H9 (cell line): ENCODE data around the gene PSMB9. TPM values are rescaled to one million over a fixed set of nuclear protein-coding genes. Genes with fewer than 3 reads are reported as not detected.

Experiments
- DNase-seq: peaks from one replicate; pipeline ENCODE4 v3.0.0-alpha.2; 2017
- H2AFZ ChIP-seq: one replicate; pipeline ENCODE4 v1.6.1; 2013; ENCODE audit warnings: mild to moderate bottlenecking, low read length, control low read depth, moderate library complexity
- H2AK5ac ChIP-seq: 2 replicates; pipeline ENCODE4 v1.6.1; 2013; ENCODE audit warnings: low read length, control low read depth, mixed read lengths; ENCODE audit not compliant: insufficient read length
- H2BK120ac ChIP-seq: one replicate; pipeline ENCODE4 v1.6.1; 2013; ENCODE audit warnings: low read depth, mild to moderate bottlenecking, low read length, control low read depth, inconsistent platforms; ENCODE audit not compliant: poor library complexity, severe bottlenecking
- H2BK12ac ChIP-seq: 2 replicates; pipeline ENCODE4 v1.6.1; 2013; ENCODE audit warnings: low read length, control low read depth, mixed read lengths, low read depth; ENCODE audit not compliant: insufficient read length
- H2BK15ac ChIP-seq: 2 replicates; pipeline ENCODE4 v1.6.1; 2013; ENCODE audit warnings: low read depth, low read length, control low read depth
- H2BK20ac ChIP-seq: one replicate; pipeline ENCODE4 v1.6.1; 2013; ENCODE audit warnings: low read depth, mild to moderate bottlenecking, low read length, control low read depth, inconsistent platforms; ENCODE audit not compliant: poor library complexity, severe bottlenecking
- H2BK5ac ChIP-seq: 2 replicates; pipeline ENCODE4 v1.6.1; 2013; ENCODE audit warnings: low read length, control low read depth, mixed read lengths; ENCODE audit not compliant: insufficient read length
- H3K14ac ChIP-seq: 2 replicates; pipeline ENCODE4 v1.6.1; 2013; ENCODE audit warnings: low read length, control low read depth; ENCODE audit not compliant: insufficient read depth
- H3K18ac ChIP-seq: 2 replicates; pipeline ENCODE4 v1.6.1; 2013; ENCODE audit warnings: low read depth, mild to moderate bottlenecking, mixed read lengths, low read length, control low read depth; ENCODE audit not compliant: insufficient read length
- H3K23ac ChIP-seq: 2 replicates; pipeline ENCODE4 v1.6.1; 2013; ENCODE audit warnings: low read length, control low read depth, mixed read lengths, low read depth; ENCODE audit not compliant: insufficient read length
- H3K23me2 ChIP-seq: 2 replicates; pipeline ENCODE4 v1.6.1; 2013; ENCODE audit warnings: low read depth, mild to moderate bottlenecking, mixed read lengths, low read length, control low read depth; ENCODE audit not compliant: insufficient read length, poor library complexity, severe bottlenecking
- H3K27ac ChIP-seq: 2 replicates; pipeline ENCODE4 v1.5.1; 2013; ENCODE audit warnings: low read length, control low read depth, mixed read lengths, low read depth; ENCODE audit not compliant: insufficient read length
- H3K27me3 ChIP-seq: 2 replicates; pipeline ENCODE4 v1.6.1; 2013; ENCODE audit warnings: low read length, control low read depth, inconsistent platforms; ENCODE audit not compliant: insufficient read depth
- H3K4ac ChIP-seq: 2 replicates; pipeline ENCODE4 v1.6.1; 2013; ENCODE audit warnings: low read depth, mild to moderate bottlenecking, control low read depth, inconsistent platforms, low read length, moderate library complexity
- H3K4me1 ChIP-seq: 2 replicates; pipeline ENCODE4 v1.6.1; 2013; ENCODE audit warnings: low read length, control low read depth, inconsistent platforms; ENCODE audit not compliant: insufficient read depth
- H3K4me2 ChIP-seq: 2 replicates; pipeline ENCODE4 v1.6.1; 2013; ENCODE audit warnings: low read length, control low read depth, mixed read lengths; ENCODE audit not compliant: insufficient read length, insufficient read depth
- H3K56ac ChIP-seq: 2 replicates; pipeline ENCODE4 v1.6.1; 2013; ENCODE audit warnings: low read depth, mild to moderate bottlenecking, mixed read lengths, low read length, control low read depth; ENCODE audit not compliant: insufficient read length
- H3K79me1 ChIP-seq: 2 replicates; pipeline ENCODE4 v1.6.1; 2013; ENCODE audit warnings: low read depth, mild to moderate bottlenecking, moderate library complexity, low read length, control low read depth, inconsistent platforms; ENCODE audit not compliant: insufficient read depth, poor library complexity, severe bottlenecking
- H3K79me2 ChIP-seq: 2 replicates; pipeline ENCODE4 v1.6.1; 2013; ENCODE audit warnings: low read length, control low read depth, inconsistent platforms; ENCODE audit not compliant: insufficient read depth
- H3K9ac ChIP-seq: 2 replicates; pipeline ENCODE4 v1.6.1; 2013; ENCODE audit warnings: low read length, control low read depth, mixed read lengths; ENCODE audit not compliant: insufficient read length; ENCODE audit errors: extremely low read depth
- H3K9me3 ChIP-seq: one replicate; pipeline ENCODE4 v1.6.1; 2013; ENCODE audit warnings: low read depth, low read length, inconsistent platforms; ENCODE audit not compliant: control insufficient read depth
- H3T11ph ChIP-seq: one replicate; pipeline ENCODE4 v1.6.1; 2013; ENCODE audit warnings: mild to moderate bottlenecking, low read length, control low read depth, inconsistent platforms
- H4K20me1 ChIP-seq: one replicate; pipeline ENCODE4 v1.6.1; 2013; ENCODE audit not compliant: control insufficient read depth, insufficient read length, insufficient read depth
- H4K5ac ChIP-seq: 2 replicates; pipeline ENCODE4 v1.6.1; 2013; ENCODE audit warnings: low read depth, mild to moderate bottlenecking, mixed read lengths, low read length, control low read depth; ENCODE audit not compliant: insufficient read length
- H4K8ac ChIP-seq: replicated peaks from 2 replicates; pipeline ENCODE4 v1.6.1; 2013; ENCODE audit warnings: low read length, control low read depth, mixed read lengths, low read depth; ENCODE audit not compliant: insufficient read length
- H4K91ac ChIP-seq: 2 replicates; pipeline ENCODE4 v1.6.1; 2013; ENCODE audit warnings: low read depth, mild to moderate bottlenecking, moderate library complexity, mixed read lengths, low read length, control low read depth; ENCODE audit not compliant: insufficient read length
- H3K27ac Mint-ChIP-seq, 3 experiments: 2 replicates in 2 of 3; 3 replicates in 1 of 3; pipeline ENCODE4 v1.8.0; 2020 to 2021; ENCODE audit warnings: mixed read lengths in 3 of 3, mild to moderate bottlenecking in 1 of 3, moderate library complexity in 1 of 3
- H3K27me3 Mint-ChIP-seq: 2 replicates; pipeline ENCODE4 v1.8.0; 2021; ENCODE audit warnings: low read depth, mild to moderate bottlenecking, moderate library complexity, mixed read lengths
- H3K36me3 Mint-ChIP-seq, 3 experiments: 2 replicates in 2 of 3; 3 replicates in 1 of 3; pipeline ENCODE4 v1.8.0; 2020 to 2021; ENCODE audit warnings: low read depth in 3 of 3, mixed read lengths in 3 of 3; ENCODE audit not compliant: insufficient read depth in 1 of 3
- H3K4me1 Mint-ChIP-seq, 2 experiments: 2 replicates each; pipeline ENCODE4 v1.8.0; 2020; ENCODE audit warnings: mixed read lengths in 2 of 2
- H3K4me3 Mint-ChIP-seq, 2 experiments: 2 replicates in 1 of 2; 3 replicates in 1 of 2; pipeline ENCODE4 v1.8.0; 2020 to 2021; ENCODE audit warnings: mild to moderate bottlenecking in 2 of 2, mixed read lengths in 2 of 2, moderate library complexity in 1 of 2
- H3K9me3 Mint-ChIP-seq, 2 experiments: 2 replicates in 1 of 2; 3 replicates in 1 of 2; pipeline ENCODE4 v1.8.0; 2020; ENCODE audit warnings: mild to moderate bottlenecking in 2 of 2, mixed read lengths in 2 of 2, moderate library complexity in 1 of 2
- CTCF ChIP-seq: fragments of 200-600 bp; sonication (generic); conservative IDR thresholded peaks from 3 replicates; pipeline ENCODE4 v1.8.0; 2021; ENCODE audit warnings: antibody characterized with exemption, mild to moderate bottlenecking
- WGBS: extraction: QIAGEN DNeasy Blood & Tissue Kit; methylation state at CpG from one replicate; pipeline ENCODE4 v1.1.7; 2013; ENCODE audit warnings: missing lambda C conversion rate, low lambda C conversion rate, mixed read lengths; ENCODE audit not compliant: insufficient read length; ENCODE audit errors: extremely low coverage; 5-methylcytosine and 5-hydroxymethylcytosine counted together
- total RNA-seq: library from RNA; stranded (reverse); gene quantifications from 2 replicates; pipeline ENCODE4 v1.2.1, GENCODE V29; 2021

The PSMB9 gene
- total RNA-seq, 1 experiment from 2014 or later, result 3.5 TPM

- no peaks in the 10 kb centered on the region for H4K20me1 ChIP-seq
- H2BK120ac ChIP-seq, result no peak overlapping the region
- WGBS, result no CpG with 5 or more reads among the region's 5 CpGs
- Mint-ChIP-seq H3K4me3 (no peak overlapping the region), H3K36me3 (no peaks in the 10 kb centered on the region), H3K27ac (no peak overlapping the region), H3K9me3 (no peaks in the 10 kb centered on the region), H3K4me1 (peaks cover 0 to 9% of the 10 kb centered on the region in 2 experiments; a peak in 2 of 4 replicates), H3K27me3 (peaks cover 19% of the 10 kb centered on the region)
- no peak overlapping the region for H3K4me2 ChIP-seq
- no peak overlapping the region for H2BK20ac ChIP-seq
- no peaks in the 10 kb centered on the region for H3K9me3 ChIP-seq
- no peak overlapping the region for H2BK12ac ChIP-seq
- H3K27ac ChIP-seq, result no peak overlapping the region
- H4K8ac ChIP-seq, result no peak overlapping the region
- no peaks in the 10 kb centered on the region for H3K23me2 ChIP-seq
- H3K18ac ChIP-seq, result no peak overlapping the region
- no peak overlapping the region for H3K14ac ChIP-seq
- no peak overlapping the region for H2AFZ ChIP-seq
- H4K91ac ChIP-seq, result no peak overlapping the region
- H3K79me1 ChIP-seq, result no peaks in the 10 kb centered on the region
- no peak overlapping the region for H3K4ac ChIP-seq
- no peak overlapping the region for H3K56ac ChIP-seq
- no peak overlapping the region for H2BK5ac ChIP-seq
- H4K5ac ChIP-seq, result no peak overlapping the region
- no peak for DNase-seq
- no peak overlapping the region for H3T11ph ChIP-seq
- no peaks in the 10 kb centered on the region for H3K79me2 ChIP-seq
- no peak overlapping the region for H2BK15ac ChIP-seq
- H3K23ac ChIP-seq, result no peak overlapping the region
- no peak overlapping the region for H3K9ac ChIP-seq
- no peaks in the 10 kb centered on the region for H3K4me1 ChIP-seq
- H2AK5ac ChIP-seq, result no peak overlapping the region
- no peak for TF ChIP-seq CTCF
- no peaks in the 10 kb centered on the region for H3K27me3 ChIP-seq
Measured at GRCh38 chr6:32815115-32815514, 38.9 kb upstream of the PSMB9 start.
